Inflammatory macrophage treated with lipopolysaccharide for 1 hour (primary cell): Measurements from ENCODE around the gene RERE.

ENCODE experiments used
- DNase-seq, 2 donors: peaks; one replicate each; pipeline ENCODE4 v3.0.0-alpha.2; 2020 to 2022

RERE gene

DNA sequence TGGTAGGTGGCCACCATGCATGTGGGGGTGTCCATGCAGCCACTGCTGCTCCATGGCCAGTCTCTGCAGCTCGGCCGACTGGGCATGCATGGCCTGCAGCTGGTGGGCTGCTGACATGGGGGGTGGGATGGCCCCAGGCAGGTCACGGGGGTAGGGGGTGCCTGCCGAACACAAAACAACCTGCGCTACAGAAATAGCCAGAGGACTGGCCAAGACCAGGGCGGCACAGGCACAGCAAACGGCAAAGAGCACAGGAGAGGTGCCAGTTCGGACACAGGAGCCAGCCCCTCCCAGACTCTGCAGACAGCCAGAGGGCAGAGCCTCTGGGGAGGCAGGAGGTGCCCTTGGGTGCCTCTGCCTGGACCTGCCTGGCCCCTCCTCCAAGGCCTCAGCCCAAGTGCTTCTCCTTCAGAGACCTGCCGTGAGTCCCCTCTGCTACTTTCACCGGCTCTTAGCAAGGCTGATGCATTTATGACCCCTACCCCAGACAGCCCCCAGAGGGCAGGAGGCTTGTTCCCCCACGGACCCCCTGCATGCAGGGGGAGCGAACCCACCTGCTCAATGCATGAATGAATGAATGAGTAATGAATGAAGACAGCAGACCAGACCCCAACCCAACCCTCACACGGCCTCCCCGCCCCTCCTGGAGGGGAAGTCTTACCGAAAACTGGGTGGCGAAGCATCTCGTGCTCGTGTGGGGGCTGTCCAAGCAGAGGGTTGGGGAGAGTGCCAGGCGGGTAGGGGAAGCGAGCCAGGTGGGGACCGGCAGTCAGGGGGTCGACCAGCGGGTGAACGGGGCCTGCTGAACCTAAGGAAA, 461.8 kb downstream of the RERE start:
- no peak for DNase-seq

DNA sequence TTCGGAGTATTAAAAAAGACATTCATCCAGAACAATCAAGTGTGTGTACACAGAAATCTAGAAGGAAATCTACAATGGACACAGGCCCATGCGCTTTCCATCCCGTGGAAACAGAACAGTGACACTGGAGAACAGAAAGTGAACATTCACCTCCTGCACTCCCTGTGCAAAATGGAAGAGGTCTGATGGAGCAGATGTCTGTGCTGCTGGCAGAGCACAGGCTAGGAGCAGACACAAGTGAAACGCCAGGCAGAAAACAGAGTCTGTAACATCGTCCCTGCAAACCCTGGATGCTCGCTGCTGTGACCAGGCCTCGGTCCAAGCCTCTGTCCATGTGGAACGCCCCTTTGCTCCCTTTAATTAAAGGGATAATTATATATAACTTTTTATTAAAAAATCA, 463.4 kb downstream of the RERE start:
- no peak for DNase-seq

DNA sequence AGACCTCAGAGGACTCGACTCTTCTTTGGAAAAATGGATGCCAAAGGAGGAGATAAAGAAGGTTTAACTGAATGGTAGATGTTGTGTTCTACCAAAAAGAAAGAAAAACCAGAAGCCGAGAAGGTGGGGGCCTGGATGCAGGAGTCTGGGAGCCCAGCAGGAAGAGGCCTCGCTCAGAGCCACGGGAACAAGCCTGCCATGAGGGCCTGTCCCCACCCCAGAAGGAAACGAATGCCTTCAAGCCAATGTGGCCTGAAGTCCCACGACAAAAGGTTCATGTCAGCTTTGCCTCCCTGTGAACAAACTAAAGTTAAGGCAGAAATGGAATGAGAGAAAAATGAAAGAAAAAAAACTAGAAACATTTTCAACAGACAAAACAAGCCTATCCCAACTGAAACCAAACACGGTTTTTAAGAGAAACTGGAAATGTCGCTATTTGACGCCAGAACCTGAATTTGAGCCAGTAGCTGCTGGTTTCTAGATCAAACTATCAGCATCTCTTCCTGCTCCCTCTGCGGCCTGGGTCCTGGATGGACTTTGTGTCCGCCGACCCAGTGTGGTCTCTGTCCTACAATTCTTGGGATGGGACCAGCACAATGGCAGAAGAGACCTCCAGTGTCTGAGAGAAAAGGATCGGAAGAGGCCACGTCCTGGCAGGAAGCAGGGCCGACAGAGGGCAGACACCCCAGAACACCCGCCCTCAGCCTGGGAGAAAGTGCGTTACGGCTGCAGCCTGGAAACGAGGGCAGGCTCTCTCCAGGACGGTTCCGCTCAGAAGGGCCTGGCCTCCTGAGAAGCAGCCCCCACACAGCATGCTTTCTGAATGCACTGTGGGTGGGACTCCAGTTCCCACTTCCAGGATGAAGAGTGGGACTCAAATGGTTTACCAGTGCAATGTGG, 464.3 kb downstream of the RERE start:
- no peak for DNase-seq

DNA sequence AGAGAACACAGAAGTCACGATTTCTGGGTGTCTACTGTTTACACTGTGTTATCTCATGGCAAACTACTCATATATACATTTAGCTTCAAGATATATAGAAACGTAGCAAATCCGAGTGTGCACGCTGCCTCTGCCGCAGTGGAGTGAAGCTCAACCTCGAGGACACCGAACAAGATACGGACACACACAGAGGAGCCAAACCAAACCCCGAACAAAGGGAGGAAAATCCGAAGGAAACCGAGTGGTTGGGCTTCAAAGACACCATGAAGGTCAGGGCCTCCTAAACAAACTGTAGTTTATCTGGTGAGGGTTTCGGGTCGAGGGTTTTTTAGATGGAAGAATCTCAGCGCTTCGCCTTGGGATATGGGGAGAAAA, 465.0 kb downstream of the RERE start:
- no peak for DNase-seq

DNA sequence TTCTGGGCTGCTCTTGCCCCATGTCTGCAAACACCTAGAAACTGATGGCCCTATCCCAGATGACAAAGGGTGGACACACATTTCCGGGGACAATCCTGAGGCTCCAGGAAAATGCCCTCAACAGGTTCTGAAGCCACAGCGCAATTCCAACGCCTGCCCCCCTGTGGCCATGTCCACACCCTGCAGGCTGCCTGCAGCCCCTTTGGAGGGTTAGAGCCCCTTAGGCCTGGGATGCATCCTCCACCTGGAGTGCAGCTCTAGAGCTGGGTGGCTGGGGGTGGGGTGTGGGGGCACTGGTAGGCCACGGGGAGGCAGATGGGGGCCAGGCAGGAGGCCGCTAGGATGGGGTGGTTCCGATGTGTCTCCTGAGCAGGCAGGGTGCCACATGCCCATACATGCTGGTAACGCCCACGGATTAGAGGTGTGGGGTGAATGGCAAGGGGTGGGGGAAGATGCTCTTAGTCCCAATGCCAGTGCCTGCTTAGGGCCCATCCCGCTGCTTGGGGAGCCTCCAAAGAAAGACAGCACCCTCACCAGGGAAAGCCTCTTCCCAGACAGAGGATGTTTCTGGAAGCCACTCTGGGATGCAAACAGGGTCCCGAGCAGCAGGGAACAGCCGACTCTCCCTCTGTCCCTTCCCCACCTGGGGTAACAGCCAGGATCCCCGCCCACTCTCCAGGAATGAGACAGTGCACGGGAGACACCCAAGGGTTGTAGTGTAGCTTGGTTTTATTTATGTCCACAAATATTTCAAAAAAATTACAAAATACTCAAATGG, 465.6 kb downstream of the RERE start:
- DNase-seq, result no peak

DNA sequence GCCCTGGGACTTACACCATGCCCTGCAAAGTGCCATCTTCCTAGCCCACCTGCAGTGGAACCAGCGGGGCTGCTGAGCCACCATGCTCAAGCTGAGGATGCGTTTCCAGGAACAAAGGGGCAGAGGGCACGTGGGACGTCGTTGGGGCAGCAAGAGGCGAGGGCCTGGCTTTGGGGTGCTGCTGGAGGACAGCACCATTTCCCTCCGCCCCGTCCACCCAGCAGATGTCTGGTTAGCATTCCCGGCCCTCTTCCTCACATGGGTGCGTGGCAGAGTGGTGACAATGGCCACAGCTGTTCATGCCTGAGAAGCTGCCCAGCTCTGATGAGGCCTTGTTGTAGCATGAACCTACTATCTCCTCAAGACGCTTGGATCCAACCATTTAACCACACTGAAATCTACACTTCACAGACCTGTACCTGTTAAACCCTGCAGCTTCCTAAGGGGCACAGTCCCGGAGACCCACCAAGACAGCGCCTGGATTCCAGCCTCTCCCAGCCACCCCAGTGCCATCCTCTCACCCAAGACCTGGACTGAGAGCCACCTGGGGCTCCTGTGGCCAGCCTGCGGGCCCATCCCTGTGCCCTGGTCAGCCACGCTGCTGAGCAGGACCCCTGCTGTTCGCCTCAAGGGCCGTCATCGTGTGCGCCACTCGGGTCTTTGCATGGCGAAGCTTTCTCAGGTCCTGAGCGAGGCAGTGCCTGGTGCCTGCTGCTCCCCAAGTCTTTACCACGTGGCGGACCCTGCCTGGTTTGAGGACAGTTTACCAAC, 466.3 kb downstream of the RERE start:
- no peak for DNase-seq

DNA sequence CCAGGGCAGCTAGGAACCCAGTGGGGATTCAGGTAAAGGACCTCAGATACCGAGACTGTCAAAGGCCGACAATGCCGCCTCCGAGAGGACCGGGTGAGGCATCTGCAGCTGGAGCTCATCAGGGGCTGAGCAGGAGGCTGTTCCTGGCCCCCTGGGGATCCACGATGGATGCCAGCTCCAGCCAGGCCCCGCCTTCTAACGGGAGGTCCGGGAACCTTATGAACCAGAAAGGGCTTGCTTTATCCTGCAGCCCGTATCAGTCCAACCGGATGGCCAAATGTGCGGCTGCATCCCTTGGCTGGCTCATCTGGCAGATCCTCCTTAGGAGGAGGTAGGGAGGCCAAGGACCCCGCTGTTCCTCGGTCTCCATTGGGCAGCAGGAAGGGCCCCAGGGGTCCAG, 467.5 kb downstream of the RERE start:
- DNase-seq, result no peak

DNA sequence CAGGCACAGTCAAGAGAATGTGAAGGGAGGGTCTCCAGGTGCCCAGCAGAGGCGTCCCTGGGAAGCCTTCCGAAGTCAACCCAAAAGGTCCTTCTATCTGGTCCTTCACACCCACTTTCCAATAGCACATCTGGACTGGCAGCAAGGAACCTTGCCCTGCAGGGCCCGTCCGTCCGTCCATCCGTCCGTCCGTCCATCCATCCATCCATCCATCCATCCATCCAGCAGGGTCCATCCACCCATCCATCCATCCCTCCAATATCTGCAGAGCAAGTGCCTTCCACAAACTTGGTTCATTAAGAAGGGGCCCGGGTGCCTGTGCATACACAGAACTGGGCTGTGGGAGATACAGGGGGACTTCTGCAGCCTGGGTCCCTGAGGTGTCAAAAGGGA, 468.0 kb downstream of the RERE start:
- DNase-seq, result no peak

DNA sequence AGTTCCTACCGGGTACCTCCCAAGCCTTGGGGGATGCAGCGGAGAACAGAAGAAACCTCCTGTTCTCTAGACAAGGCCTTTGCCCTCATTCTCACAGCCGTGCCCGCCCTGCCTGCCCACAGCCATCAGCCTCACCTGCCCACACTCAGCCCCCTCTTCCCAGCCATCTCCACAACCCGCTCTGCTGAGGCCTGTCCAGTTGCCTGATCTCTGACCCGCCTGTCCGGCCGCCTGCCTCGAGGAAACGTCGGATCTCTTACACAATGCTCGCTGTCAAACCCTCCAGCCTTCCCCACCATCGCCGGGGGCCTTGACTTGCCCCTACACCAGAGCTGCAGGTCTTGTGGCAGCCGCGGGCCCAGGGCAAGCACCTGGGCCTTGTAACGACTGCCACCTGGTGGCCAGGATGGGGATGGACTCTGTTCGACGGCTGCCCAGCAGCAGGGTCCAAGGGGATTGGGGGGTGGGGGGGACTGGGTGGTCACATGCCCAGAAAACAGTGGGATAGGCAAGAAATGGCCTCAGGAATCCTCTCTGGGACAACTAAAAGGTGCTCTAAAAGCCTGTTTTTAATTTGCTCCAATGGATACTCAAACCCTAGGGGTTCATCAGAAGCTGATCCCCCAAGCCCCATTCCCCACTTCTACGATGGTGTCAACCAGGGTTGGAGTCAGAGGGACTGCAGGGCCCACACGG, 468.5 kb downstream of the RERE start:
- peak; percentile 17 to 69 for DNase-seq

DNA sequence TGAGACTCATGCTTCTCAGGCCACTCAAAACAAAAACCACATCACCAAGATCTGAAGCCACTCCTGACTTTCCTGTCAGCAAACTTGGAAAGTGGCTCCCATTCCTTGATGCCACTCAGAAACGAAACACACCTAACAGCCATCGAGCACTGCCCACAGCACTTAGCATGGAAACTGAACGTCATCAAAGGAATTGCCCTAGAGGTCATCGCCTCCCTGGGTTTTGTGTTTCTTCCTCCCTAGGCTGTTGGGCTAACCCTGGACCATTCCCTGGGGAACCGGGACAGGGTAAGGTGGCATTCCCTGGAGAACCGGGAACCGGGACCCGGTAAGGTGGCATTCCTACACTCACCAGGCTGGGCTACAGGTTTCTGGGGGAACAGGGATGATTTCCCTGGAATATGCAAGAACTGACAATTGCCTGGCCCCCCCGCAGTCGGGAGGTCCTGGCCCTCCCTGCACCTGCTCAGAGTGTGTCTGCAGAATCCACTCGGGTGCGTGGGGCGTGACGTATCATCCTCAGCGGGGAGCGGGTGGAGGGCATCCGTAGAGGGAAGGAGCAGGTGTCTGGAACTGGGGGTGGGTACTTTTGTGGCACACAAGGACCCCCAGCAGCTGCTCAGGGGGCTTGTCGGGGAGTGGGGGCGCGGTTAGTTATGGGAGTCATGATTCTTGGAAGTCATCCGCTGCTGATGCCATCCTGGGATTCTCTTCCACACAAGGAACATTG, 469.2 kb downstream of the RERE start:
- no peak for DNase-seq

DNA sequence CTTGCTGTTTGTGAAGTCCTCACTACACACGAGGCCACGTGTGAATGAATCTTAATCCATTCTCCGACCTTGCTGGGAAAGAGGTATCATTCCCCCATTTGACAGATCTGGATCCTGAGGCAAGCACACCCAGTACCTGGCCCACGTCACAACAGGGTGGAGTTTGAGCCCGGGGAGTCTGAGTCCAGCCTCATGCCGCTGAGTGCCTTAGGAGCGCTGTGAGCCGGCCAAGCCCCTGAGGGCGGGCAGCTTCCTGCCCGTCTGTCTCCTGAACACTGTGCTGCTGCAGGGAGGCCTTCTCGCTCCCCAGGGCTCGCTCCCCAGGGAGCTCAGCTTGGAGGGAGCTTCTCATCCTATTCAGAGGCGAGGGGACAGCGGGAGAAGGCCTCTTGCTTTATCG, 469.8 kb downstream of the RERE start:
- no peak for DNase-seq

DNA sequence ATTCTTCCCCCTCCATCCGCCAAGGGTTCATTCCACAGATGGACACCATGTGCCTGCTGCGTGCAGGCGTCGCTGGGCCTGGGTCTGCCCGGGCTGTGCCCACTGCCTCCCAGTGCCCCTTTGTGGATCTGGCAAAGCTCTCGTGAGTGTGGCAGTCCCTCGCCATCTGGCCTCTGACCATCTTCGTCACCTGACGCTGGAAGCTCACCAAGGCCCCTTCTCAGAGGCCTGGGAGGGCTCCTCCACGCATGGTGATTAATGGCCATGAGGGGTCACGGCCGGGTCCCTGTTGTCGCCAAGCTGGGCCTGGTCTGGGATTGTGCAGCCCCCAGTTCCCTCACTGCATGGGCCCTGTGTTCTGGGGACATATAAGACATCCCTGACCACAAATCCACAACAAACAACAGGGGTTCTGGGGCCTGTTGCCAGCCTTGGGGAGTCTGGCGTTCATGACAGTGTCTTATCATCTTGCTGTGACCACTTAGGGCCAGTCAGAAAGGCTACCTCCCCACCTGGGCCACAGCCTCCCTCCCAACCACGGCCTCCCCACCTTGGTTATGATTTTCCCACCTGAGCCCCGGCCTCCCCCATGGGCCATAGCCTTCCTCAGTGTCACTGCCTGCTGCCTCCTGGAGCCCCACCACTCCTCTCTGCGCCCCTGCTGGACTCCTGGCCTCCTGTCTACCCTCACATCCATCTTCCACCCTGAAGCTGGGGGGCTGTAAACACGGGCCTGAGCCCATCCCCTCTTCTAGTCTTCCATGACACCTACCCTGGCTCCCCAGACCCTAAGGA, 471.6 kb downstream of the RERE start:
- no peak for DNase-seq

DNA sequence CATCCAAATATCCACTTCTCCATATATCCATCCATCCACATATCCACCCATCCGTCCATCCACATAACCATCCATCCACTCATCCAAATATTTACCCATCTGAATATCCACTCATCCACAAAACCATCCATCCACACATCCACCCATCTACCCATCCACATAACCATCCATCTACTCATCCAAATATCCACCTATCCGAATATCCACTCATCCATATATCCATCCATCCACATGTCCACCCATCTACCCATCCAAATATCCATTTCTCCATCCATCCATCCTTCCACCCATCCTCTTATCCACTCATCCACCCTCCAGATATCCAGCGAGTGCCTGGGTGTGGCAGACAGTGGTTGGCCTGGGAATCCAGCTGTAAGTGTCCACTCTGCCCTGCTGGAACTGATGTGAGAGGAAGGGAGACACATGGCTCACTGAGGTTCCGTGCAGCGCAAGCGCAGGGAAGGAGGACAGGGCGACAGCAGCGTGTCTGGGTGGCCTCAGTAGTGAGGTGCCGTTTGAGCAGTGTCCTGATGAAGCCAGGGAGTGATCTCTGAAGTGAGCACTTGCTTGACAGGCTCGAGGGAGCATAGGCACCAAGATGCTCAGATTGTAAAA, 472.4 kb downstream of the RERE start:
- DNase-seq, result no peak

DNA sequence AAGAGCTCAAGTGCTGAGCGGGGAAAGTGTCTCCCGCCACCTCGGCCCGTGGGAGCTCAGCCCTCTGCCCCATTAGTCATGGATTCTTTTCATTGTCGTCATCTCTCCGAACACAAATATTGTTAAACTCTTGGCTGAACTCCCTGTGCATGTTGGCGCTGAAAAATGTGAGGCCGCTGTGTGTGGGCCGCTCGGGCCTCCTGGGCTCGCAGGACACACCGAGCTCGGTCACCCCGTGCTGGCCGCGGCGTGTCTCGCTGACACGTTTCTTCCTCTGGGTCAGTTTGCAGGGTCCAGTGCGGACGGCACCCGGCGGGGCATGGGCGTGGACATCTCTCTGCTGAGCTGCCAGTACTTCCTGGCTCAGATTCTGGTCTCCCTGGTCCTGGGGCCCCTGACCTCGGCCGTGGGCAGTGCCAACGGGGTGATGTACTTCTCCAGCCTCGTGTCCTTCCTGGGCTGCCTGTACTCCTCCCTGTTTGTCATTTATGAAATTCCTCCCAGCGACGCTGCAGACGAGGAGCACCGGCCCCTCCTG, 473.9 kb downstream of the RERE start:
- DNase-seq, result no peak

DNA sequence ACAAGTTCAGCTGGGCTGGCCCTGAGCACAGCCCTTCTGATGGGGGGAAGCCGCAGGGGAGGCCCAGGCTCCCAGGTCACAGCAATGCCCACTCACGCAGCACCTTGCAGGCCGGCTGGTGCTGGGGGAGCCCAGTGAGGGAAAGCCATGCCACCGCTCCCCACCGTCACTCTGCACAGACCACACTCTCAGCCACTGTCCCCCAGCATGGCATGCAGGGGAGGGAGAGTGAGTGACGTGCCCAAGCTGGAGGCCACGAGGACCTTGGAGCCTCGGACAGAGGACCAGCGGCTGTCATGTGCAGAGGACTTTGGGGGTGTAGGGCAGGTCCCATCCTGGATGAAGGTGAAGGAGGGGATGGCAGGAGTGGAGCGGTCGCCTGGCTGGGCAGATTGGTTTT, 474.4 kb downstream of the RERE start:
- no peak for DNase-seq

DNA sequence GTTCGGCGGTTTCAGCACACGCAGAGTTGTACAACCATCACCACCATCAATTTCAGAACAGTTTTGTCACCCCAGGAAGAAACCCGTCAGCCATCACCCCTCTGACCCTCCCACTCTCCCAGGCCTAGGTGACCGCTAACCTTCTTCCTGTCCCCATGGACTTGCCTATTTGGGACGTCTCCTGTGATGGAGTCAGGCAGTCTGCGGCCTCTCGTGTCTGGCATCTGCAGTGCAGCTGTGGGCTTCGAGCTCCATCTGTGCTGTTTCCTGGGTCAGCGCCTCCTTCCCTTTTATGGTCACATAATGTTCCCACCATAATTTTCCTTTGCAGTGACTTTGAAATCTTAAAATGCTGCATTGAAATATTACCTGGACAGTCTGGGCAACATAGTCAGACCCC, 475.1 kb downstream of the RERE start:
- DNase-seq, result no peak

DNA sequence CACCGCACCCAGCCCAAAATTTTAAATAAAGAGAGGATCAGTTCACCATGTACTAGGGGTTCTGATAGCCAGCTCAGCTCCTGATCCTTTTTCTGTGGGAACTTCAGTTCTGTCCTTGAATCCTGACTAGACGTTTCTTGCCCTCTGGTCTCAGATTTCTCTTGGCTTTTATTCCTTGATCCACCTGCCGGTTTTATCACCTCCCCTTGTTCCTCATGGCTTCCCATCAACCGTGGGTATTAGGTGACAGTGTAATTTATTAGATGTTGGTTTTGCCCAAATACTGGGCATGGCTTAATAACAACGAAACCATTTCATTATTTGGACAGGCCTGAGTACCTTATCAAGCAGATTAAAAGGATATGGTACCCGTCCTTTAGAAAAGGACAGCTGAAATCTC, 477.0 kb downstream of the RERE start:
- DNase-seq, result no peak

DNA sequence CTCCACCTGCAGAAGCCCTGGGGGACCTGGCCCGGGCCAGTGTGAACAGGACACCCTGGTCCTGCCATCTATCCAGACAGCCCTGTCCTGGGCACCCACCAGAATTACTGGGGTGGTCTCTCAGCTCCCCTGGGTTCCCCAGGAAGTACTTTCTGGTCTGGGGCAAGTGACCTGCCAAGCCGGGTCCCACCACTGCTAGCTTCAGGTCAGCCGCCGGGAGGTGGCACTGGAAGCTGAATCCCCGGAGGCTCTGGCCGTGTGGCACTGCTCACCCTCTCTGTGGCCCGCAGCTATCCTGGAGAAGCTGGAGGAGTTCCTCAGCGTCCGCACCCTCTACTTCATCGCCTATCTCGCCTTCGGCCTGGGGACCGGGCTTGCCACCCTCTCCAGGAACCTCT, 478.2 kb downstream of the RERE start:
- DNase-seq, result no peak

DNA sequence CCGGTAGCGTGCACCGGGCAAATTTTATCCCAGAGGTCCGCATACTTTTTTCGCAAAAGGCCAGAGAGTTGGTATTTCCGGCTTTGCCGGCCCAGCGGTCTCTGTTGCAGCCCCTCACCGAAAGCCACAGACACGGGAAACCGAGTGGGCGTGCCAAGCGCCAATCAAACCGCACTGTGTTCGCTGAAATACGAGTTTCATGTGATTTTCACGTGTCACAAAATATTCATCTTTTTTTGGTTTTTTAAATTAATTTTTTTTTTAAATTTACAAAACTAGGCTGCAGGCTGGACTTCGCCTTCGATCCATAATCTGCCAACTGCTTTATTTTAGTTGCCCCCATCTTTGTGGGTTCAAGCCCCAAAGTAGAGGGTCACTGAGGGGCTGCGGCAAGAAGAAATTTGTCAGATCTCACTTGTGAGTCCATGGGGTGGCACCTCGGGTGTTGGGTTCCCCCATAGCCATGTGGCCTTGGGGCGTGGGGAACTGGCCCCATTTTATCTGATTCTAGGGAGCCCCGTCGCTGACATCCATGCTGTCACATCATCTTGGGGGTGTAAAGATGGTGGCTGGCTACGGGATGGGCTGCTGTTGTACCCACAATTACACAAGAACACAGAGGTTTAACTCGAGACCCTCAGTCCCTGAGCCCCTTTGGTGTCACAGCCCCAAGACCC, 478.8 kb downstream of the RERE start:
- DNase-seq, result no peak
